ENCODE results near the gene ZNF558.

DNA sequence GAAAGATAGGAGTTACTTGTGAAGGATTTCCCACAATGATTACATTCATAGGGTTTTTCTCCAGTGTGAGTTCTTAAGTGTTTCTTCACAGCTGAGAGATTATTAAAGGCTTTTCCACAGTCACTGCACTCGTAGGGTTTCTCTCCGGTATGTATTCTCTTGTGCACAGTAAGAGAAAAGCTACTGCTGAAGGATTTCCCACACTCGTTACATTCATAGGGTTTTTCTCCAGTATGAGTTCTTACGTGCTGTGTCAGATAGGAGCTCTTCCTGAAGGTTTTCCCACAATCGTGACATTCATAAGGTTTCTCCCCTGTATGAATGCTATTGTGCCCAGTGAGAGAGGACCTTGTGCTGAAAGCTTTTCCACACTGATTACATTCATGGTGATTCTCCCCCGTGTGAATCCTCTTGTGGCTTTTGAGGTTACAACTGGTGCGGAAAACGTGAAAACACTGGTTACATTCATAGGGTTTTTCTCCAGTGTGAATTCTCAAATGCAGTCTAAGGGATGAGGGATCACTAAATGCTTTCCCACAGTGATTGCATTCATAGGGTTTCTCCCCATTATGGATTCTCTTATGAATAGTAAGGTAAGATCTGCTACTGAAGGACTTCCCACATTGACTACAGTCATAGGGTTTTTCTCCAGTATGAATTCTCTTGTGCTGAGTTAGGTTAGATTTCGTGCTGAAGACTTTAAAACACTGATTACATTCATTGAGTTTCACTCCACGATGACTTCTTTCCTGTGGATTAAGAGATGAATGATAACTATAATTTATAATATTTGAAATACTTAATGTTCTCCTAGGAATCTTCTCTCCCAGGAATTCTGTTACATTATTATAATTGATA, 20.6 kb downstream of the ZNF558 start:
- TF ChIP-seq POLR2A (IDR thresholded peaks at IDR 0.05; ENCODE audit: low read depth, low read length) (no peak), POLR2AphosphoS5 (IDR thresholded peaks at IDR 0.05; ENCODE audit: low read depth, low read length) (no peak)
